Posterior cingulate gyrus (tissue), 11 donors: ENCODE data around the gene CHURC1.

Experiments used
- DNase-seq, 10 donors: peaks; one replicate each; pipeline versions ENCODE4 v3.0.0 to v3.0.0-alpha.2; 2020 to 2021; ENCODE audit warnings: mixed read lengths in 3 of 10
- intact Hi-C: fragments of 100-400 bp; cut with DNase I; formaldehyde crosslinking; loops from one replicate; pipeline ENCODE4 v1.15.1; 2023

CHURC1 gene

GRCh38 chr14:64953661-64954060, 39.4 kb downstream of the CHURC1 start:
- intact Hi-C loops, result loop anchor here (2.0 kb wide), 1 partner anchor 17 kb away; no protein-coding TSS in a partner anchor
- peak in 1 of 10 donors; percentile 80 for DNase-seq

- intact Hi-C loops, result no loop called here
- peak in 1 of 10 donors; percentile 61 for DNase-seq
Observed at GRCh38 chr14:64954491-64955240, 40.4 kb downstream of the CHURC1 start.

- intact Hi-C loops, result no loop called here
- DNase-seq, result no peak
Observed at GRCh38 chr14:64955297-64955696, 41.0 kb downstream of the CHURC1 start.

- intact Hi-C loops, result no loop called here
- peak in 1 of 10 donors; percentile 49 for DNase-seq
Observed at GRCh38 chr14:64956697-64957406, 42.6 kb downstream of the CHURC1 start.

- intact Hi-C loops, result no loop called here
- DNase-seq, result peak in 1 of 10 donors; percentile 29
Observed at GRCh38 chr14:64958201-64958600, 43.9 kb downstream of the CHURC1 start.

- intact Hi-C loops, result no loop called here
- peak in 1 of 10 donors; percentile 77 for DNase-seq
Observed at GRCh38 chr14:64958743-64959142, 44.5 kb downstream of the CHURC1 start.

- intact Hi-C loops, result no loop called here
- DNase-seq, result peak in 1 of 10 donors; percentile 88
Observed at GRCh38 chr14:64960762-64961276, 46.6 kb downstream of the CHURC1 start.

- no peak for DNase-seq
- intact Hi-C loops, result no loop called here
Observed at GRCh38 chr14:64963611-64964010, 49.4 kb downstream of the CHURC1 start.

- intact Hi-C loops, result no loop called here
- peak in 1 of 10 donors; percentile 86 for DNase-seq
Observed at GRCh38 chr14:64965356-64966000, 51.2 kb downstream of the CHURC1 start.

GRCh38 chr14:64966976-64967375, 52.7 kb downstream of the CHURC1 start:
- intact Hi-C loops, result no loop called here
- DNase-seq, result no peak

- peak in 5 of 10 donors; percentile 45 to 91 (median 87) for DNase-seq
- intact Hi-C loops, result no loop called here
Observed at GRCh38 chr14:64968167-64968566, 53.9 kb downstream of the CHURC1 start.

- intact Hi-C loops, result no loop called here
Observed at GRCh38 chr14:64968651-64969050, 54.4 kb downstream of the CHURC1 start.

GRCh38 chr14:64970041-64970440, 55.8 kb downstream of the CHURC1 start:
- DNase-seq, result peak in 1 of 10 donors; percentile 73
- intact Hi-C loops, result loop anchor here (2.0 kb wide), 1 partner anchor 17 kb away; no protein-coding TSS in a partner anchor

More at GRCh38 chr14:64968651-64969050, 54.4 kb downstream of the CHURC1 start:
- no peak for DNase-seq

- intact Hi-C loops, result loop anchor here (2.0 kb wide), 1 partner anchor 18 kb away; no protein-coding TSS in a partner anchor
- peak in 1 of 10 donors; percentile 63 for DNase-seq
Observed at GRCh38 chr14:64970776-64971477, 56.7 kb downstream of the CHURC1 start.

GRCh38 chr14:64971491-64971942, 57.3 kb downstream of the CHURC1 start:
- intact Hi-C loops, result loop anchor here (2.0 kb wide), 1 partner anchor 19 kb away; no protein-coding TSS in a partner anchor
- DNase-seq, result peak in 1 of 10 donors; percentile 85

GRCh38 chr14:64971943-64972791, 57.9 kb downstream of the CHURC1 start, which contains the start of gene RAB15:
Gene RAB15 (minus strand): TSS chr14:64972336. CDS start chr14:64972076, 260 bp downstream.
- intact Hi-C loops, result loop anchor here (2.0 kb wide), 1 partner anchor 19 kb away; no protein-coding TSS in a partner anchor
- DNase-seq, result peak in 3 of 10 donors; percentile 28 to 91 (median 46)

GRCh38 chr14:64973026-64973442, 58.8 kb downstream of the CHURC1 start:
- peak in 1 of 10 donors; percentile 19 for DNase-seq
- intact Hi-C loops, result no loop called here

GRCh38 chr14:64973826-64974225, 59.6 kb downstream of the CHURC1 start:
- peak in 1 of 10 donors; percentile 22 for DNase-seq
- intact Hi-C loops, result no loop called here

- intact Hi-C loops, result no loop called here
- DNase-seq, result no peak
Observed at GRCh38 chr14:64974563-64974962, 60.3 kb downstream of the CHURC1 start.
